GM18498 (cell line): ENCODE results near the gene L3HYPDH.

Experiments used
- ATAC-seq: cut with Tn5 transposase; IDR thresholded peaks from one replicate; pipeline ENCODE4 v1.9.1; 2021; ENCODE audit warnings: mild to moderate bottlenecking, moderate library complexity; ENCODE audit not compliant: unreplicated experiment

Gene L3HYPDH

GRCh38 chr14:59428581-59429012 lies 55.6 kb downstream of the L3HYPDH start:
- no peak for ATAC-seq

- ATAC-seq: no peak
Measured at GRCh38 chr14:59427653-59428580, 56.3 kb downstream of the L3HYPDH start.

GRCh38 chr14:59425322-59425935 lies 58.8 kb downstream of the L3HYPDH start:
- no peak for ATAC-seq

- no peak for ATAC-seq
Measured at GRCh38 chr14:59424341-59425071, 59.7 kb downstream of the L3HYPDH start.
